Measurements from ENCODE around the gene TEX2.
A peak's percentile ranks its signal among the peaks of the same experiment; 100 is the strongest.

TEX2 gene, protein sequence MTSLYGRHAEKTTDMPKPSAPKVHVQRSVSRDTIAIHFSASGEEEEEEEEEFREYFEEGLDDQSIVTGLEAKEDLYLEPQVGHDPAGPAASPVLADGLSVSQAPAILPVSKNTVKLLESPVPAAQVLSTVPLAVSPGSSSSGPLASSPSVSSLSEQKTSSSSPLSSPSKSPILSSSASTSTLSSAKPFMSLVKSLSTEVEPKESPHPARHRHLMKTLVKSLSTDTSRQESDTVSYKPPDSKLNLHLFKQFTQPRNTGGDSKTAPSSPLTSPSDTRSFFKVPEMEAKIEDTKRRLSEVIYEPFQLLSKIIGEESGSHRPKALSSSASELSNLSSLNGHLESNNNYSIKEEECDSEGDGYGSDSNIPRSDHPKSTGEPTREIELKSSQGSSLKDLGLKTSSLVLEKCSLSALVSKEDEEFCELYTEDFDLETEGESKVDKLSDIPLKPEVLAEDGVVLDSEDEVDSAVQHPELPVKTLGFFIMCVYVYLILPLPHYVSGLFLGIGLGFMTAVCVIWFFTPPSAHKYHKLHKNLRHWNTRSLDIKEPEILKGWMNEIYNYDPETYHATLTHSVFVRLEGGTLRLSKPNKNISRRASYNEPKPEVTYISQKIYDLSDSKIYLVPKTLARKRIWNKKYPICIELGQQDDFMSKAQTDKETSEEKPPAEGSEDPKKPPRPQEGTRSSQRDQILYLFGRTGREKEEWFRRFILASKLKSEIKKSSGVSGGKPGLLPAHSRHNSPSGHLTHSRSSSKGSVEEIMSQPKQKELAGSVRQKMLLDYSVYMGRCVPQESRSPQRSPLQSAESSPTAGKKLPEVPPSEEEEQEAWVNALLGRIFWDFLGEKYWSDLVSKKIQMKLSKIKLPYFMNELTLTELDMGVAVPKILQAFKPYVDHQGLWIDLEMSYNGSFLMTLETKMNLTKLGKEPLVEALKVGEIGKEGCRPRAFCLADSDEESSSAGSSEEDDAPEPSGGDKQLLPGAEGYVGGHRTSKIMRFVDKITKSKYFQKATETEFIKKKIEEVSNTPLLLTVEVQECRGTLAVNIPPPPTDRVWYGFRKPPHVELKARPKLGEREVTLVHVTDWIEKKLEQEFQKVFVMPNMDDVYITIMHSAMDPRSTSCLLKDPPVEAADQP

DNA sequence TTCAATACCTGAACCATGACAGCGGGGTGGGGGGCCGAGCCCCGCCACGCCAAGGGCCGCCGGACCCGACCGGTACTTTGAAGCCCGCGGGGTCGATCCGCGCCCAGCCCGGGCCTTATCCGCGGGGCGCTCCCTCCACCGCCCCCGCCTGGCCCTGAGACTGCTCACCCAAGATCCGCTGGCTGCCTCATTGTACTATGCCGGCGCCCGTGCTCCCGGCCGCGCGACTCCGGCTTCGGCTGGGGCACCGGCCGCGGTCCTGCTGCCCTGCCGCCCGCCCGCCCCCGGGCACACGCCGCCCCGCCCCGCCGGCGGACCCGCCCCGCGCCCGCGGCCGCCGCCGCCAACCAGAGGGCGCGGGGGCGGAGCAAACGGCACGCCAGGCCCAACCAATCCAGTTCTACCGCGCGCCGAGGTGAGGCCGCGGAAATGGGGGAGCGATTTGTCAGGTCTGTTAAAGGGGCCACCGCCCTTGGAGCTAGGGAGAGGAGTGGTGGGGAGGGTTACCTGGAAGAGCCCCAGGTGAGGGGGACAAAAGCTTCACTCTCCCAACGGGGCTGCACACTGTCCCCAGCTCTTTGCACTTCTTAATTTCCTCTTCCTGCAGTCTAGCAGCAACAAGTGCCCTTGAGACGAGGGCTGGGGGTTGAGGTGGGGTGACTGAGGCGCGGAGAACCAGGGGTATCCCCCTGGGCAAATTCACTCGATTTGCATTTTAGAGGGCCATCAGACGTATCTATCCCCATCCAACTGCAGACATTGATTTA is at the start of gene TEX2:
Gene TEX2, minus strand, starts transcription at position 261 of the 767 bp plus-strand sequence. CDS start 49,043 bp downstream, outside the sequence.
- DNase-seq, result peak; percentile 94

DNA sequence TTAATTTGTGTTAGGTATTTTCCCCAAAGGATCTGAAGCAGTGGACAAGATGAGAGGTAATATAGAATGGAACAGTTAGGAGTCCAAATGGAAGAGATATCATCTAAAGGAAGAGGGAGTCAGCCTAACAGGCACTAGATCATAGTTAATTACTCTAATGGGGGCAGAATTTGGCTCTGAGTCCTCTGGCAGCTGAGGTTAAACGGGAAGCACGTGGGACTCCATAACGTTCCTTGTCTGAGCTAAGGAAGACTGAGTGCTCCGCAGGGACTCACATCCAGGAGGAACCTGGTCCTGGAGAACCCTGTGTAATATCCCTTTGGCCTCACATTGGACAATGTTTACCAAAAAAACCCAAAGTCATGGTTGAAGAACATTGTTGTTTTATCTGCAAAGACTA is 46.6 kb upstream of the TEX2 start:
- no peak for DNase-seq

DNA sequence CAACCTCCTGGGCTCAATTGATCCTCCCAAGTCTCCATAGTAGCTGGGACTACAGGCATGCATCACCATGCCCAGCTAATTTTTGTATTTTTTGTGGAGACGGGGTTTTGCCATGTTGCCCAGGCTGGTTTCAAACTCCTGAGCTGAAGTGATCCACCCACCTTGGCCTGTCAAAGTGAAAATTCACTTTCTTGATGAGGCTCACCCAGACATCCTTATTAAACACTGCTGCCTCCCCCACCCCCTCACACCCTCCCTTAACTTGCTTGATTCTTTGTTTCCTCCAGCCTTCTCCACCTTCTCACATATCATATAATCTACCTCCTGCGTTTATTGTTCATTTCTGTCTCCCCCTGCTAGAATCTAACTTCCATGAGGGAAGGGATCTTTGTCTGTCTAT is 46.0 kb upstream of the TEX2 start:
- no peak for DNase-seq

DNA sequence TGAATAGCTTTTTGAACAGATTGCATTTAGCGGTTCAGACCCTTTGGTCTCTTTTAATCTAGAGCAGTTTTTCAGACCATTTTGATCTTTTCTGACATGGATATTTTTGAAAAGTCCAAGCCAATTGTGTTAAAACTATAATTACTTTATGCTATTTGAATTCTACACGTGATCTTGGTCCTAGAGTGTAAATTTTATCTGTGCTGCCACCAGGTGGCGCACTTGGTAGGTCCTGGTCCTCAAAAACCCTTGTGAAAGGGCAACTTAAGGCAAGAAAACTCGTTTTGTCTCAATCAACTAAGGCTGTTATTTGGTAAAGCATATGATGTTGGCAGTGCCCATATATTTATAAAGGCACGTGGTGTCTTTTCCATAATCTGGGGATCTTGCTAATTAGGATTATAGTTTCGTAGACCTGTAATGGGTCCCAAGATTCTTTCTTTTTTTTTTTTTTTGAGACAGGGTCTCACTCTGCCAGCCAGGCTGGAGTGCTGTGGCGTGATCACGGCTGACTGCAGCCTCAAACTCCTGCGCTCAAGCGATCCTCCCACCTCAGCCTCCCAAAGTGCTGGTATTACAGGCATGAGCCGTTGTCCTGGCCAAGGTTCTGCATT is 43.9 kb upstream of the TEX2 start:
- DNase-seq, result peak; percentile 76

DNA sequence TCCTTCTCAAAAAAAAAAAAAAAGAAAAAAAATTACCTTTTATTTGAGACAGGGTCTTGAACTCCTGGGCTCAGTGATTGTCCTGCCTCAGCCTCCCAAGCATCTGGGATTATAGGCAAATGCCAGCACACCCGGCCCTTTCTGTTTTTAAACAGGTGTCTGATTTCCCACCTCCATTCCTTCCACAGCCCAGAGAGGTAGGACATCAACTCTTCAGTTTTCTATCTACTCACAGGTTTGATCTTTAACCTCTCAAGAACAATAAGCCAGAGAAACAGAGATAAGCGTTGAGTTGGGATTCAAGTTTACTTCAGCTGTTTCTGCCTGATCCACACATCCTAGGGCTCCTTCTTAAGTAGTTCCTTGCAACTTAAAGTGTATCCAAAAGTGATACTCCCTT is 41.5 kb upstream of the TEX2 start:
- no peak for DNase-seq

DNA sequence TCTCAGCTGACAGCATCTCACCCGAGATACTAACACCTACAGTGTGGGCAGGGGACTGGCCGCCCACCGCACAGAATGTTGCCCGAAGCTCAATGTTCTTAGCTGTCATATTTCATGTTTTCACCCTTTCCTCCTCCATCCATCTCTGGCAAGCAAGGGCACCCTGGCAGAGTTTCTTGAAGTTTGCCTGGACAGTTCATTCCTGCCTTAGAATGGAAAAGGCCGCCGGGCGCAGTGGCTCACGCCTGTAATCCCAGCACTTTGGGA is 37.6 kb upstream of the TEX2 start:
- DNase-seq, result no peak

DNA sequence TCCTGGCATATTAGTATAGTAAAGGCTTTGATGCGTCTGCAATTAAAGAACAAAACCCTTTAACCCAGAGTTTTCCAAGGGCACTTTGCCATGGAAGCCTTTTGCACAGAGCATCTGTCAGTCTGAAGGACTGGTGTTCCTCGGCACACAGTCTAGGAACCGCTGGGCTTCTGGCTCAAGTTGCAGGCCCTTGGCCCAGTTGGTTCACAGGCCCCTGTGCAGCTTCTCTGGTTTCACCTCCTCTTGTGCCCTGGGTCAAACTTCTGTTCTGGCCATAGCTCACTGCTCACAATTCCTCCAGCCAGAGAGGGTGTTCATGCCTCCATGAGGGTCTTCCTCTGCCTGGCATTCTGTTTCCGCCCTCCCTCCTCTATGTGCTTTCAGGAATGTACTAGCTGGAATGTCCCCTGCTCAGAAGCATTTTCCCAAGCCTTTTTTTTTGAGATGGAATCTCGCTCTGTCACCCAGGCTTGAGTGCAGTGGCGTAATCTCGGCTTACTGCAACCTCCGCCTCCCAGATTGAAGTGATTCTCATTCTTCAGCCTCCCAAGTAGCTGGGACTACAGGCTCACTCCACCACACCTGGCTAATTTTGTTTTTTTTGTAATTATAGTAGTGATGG is 34.5 kb upstream of the TEX2 start:
- no peak for DNase-seq

DNA sequence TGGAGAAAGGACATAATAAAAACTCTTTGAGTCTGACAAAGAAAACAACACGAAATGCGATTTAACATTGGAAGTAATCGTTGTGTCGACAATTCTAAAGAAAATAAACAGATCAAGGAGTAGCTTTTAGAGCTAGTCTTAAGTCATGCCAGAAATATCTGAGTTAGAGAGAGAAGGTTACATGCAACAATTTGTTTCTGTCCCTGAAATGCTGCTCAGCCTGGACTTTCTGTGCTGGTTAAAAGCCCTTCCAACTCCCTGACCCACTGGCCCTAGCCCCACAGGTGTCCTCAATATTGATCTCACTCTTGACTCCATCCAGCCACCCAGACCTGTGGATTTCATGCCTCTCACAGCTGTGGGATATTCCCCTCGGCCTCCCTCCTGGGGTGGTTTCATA is 33.2 kb upstream of the TEX2 start:
- no peak for DNase-seq

DNA sequence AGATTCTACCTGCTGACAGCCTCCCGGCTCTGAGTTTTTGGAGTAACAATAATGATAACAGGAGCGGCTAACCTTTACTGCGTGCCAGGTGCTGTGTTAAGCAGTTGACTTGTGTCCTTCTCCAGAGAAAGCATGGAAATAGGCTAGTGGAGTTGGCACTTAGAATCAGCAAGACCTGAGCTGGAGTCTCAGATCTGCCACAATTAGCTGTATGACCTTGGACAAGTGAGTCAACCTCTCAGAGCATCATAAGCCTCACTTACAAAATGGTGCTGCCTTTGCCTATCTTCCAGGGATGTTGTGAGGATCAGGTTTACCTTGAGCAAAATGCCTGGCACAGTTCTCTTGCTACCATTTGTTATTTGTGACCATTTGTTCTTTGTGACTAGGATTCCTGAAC is 32.1 kb upstream of the TEX2 start:
- DNase-seq, result no peak

DNA sequence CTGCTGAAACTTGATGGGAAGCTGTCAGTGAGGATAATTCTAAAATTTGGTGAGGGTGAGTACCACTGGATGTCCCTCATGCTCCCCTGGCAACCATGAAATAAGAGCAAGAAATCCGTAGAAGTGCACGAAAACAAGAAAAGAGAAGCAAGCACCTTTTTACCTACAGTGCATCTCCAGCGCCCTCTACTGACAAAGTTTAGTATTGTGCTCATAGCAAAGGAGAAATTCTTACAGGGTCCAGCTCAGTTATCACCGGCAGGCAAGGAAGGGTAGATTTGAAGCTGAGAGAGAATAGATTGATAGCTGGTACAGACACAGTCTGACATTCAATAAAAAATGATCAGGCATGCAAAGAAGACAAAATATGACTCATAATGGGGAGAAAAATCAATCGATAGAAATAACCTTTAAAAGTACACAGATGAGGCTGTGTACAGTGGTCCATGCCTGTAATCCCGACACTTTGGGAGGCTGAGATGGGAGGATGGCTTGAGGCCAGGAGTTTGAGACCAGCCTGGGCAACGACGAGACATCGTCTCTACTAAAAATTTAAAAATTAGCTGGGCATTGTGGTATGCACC is 28.3 kb upstream of the TEX2 start:
- DNase-seq, result peak; percentile 13

DNA sequence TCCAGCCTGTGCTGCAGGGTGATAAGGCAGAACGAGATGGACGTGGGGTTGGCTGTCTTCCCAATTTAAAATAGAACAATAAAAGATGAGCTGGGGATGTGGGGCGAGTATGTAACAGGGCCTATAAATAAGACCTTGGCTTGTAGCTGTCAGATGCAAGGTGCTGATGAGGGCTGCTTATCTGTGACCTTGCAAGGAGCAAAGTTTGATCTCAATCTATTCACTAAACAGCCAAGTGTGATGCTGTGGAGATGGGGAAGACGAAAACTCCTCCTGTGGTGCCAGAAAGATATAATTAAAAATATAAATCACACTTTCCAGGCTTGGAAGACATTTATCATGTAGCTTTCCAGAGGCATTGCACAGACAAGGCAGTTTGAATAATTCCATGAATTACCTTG is 26.7 kb upstream of the TEX2 start:
- no peak for DNase-seq

DNA sequence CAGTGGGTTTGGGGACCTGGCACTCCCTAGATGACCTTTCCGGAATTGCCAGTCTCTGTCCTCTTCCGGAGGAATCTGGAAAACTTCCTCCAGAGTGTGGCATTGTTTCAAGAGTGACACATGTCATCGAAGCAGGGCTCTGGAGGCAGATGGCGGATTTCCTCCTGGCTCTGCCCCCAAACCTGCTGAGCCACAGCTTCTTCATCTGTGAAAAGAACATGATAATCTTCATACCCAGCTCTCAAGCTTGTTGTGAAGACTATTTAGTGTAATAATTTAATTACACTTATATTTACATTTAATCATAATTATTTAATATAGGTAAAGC is 19.7 kb upstream of the TEX2 start:
- DNase-seq, result no peak

DNA sequence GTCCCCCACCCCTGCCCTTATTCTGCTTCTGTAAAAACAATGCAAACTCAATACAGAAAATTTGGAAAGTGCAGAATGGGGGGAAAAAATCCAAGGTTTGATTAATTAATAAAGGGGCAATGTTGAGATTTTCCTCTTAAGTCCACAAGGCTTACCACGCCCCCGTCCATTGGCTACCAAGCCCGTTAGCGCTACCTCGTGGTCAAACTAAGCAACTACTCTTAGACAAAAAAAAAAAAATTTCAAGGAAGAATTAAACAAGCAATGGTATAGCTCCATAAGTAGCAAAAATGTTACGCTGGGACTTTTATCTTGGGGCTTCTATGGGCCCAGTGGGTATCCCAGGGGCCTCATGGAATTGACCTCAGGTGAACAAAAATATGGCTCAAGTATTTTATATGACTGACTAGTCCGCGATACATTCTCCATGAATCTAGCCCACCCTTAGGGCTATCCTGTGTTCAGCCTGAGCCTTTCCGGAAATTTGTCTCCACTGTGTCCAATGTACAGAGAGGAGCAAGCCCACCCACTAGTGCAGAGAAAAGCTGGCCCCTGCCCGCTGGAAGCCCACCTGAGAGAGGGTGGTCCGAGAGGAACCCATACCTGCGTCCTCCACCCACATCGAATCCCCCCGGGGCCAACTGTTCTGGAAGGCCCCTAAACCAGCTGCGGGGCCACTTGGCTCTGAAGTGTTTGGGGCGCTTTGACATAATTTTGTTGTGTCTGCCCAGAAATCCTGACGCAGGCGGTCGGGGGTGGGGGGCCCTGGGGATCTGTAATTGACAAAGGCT is 19.1 kb upstream of the TEX2 start:
- DNase-seq, result peak; percentile 70

DNA sequence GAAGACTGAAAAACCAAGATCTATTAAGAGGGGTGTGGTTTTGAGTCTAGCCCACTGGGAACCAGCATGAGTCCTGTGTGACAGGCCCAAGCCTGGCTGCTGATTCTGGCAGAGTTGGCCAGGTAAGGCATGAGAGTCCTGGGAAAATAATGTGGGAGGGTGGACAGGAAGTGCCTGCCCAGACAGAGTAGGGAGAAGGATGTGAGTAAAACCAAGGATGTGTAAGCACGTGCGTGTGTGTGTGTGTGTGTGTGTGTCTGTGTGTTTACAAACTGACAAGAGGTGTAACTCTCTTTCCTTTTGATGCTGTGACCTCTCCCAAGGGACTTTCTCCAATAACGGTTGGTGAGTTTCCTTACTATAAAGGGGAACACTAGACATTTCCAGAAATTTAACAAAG is 15.6 kb upstream of the TEX2 start:
- DNase-seq, result no peak

DNA sequence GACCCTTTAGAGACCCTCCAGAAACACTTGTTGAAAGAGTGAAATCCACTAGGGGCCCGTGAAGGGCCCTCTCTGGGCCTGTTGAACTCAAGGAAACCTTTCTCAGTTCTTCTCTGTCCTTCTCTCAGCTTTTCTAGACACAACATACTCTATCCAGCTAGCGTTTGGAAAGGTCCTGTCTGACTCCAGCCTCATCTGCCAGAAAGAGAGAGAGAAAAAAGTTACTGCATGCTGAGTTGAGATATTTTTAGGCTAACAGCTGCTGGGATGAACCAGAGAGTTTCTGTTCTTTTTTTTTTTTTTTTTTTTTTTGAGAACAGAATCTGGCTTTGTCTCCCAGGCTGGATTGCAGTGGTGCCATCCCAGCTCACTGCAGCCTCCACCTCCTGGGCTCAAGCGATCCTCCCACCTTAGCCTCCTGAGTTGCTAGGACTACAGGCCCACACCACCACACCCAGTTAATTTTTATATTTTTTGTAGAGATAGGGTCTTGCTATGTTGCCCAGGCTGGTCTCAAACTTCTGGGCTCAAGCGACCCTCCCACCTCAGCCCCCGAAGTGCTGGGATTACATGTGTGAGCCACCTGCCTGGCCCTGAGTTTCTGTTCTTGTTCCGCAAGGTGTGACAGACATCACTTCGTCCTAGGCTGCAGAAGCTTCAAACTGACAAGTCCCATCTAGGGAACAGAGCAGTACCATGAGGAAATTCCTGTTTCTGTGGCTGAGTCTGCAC is 14.9 kb upstream of the TEX2 start:
- no peak for DNase-seq

DNA sequence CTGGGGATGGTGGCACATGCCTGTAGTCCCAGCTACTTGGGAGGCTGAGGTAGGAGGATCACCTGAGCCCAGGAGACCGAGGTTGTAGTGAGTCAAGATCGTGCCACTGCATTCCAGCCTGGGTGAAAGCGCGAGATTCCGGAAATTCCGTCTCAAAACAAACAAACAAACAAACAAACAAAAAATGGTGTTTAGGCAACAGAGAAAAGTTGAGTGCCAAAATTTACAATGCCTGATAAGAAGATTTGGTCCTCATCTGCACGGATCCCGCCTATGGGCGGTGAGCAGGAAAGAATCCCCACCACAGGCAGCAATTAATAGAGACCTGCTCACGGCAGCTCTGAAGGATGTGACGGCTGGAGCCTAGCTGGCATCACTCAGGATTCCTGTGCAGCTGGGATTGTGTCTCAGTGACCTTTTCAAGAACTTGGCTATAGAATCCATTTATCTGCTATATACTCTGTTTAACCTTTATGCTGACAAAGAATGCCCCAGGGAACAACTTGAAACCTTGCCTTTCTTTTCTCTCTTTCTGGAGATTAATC is 14.0 kb upstream of the TEX2 start:
- DNase-seq, result no peak

DNA sequence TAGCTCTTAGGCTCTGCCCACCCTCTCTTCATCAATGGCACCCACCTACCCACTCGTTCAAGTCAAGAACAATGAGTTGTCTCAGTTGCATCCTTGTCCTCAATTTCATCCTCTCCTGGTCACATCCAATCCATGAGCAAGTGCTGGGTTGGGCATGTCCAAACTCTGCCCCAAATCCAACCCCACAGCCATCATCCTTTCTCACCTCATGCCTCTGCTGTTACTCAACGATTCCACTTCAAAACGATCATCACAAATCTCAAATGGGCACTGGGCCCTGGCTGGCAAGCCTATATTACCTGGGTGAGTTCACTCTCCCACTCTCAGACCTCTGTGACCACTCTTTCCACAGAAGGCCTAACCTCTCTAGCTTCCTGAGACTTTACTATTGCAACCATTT is 12.0 kb upstream of the TEX2 start:
- no peak for DNase-seq

DNA sequence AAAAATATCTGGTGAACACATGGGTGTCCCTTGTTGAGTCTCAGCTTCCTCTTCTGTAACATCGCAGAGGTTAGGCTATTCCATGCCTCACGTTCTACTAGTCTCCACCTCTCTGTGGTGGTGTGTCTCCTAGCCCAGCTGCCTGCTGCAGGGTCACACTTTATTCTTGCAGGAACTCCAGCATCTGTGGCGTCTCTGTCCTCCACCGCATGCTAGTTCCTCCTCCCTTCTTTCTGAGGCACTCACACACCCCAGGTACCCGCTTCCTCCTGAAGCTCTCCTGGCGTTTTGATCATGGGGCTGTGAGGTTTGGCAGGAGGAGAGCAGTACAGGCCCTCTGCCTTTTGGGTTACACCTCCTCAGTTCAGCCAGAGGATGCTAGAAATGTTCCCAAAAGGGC is 9.9 kb upstream of the TEX2 start:
- no peak for DNase-seq

DNA sequence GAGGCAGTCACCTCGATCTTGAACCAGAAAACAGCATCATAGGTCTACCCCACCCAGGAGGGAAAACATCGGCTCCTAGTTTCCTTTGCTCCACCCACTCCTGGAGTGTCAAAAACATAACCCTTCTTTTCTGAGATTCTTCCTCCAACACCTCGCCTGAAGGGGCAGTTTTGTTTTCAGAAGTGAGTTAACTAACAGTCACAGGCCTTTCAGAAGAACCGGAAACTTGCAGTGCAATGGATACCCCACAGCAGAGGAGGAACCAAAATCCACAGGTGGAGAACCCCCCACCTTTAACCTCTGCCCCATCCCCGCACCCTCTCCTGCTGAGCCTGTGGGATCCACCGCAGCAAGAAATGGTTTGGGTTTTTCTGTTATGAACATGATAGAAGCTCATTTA is 7.8 kb upstream of the TEX2 start:
- no peak for DNase-seq
